HepG2 (cell line): ENCODE data around the gene TTC24. TPM values are rescaled to one million over a fixed set of nuclear protein-coding genes. Genes with fewer than 3 reads are reported as not detected.

Experiments
- BRCA1 ChIP-seq: sonication (generic); formaldehyde crosslinking; IDR thresholded peaks from 2 replicates; pipeline ENCODE4 v1.4.0; 2020; ENCODE audit warnings: missing genetic modification reagents
- ELF4 ChIP-seq: sonication (generic); formaldehyde crosslinking; IDR thresholded peaks from 2 replicates; pipeline ENCODE4 v1.5.0; 2020; ENCODE audit warnings: missing genetic modification reagents, mild to moderate bottlenecking, moderate library complexity, borderline replicate concordance
- ERF ChIP-seq: IDR thresholded peaks from 2 replicates; pipeline ENCODE4 v1.6.1; 2018; ENCODE audit warnings: missing biosample characterization, missing genetic modification reagents
- HES4 ChIP-seq: sonication (generic); formaldehyde crosslinking; IDR thresholded peaks from 2 replicates; pipeline ENCODE4 v1.9.0; 2021; ENCODE audit warnings: mild to moderate bottlenecking, missing genetic modification reagents, borderline replicate concordance
- KDM5A ChIP-seq: fragments of 200-600 bp; sonication (generic); IDR thresholded peaks from 2 replicates; pipeline ENCODE4 v1.7.0; 2018; ENCODE audit warnings: antibody characterized with exemption, mild to moderate bottlenecking, low read length, borderline replicate concordance
- KLF6 ChIP-seq: IDR thresholded peaks from 2 replicates; pipeline ENCODE4 v1.8.0; 2016; ENCODE audit warnings: missing biosample characterization, missing genetic modification reagents
- MED13 ChIP-seq: sonication (generic); formaldehyde crosslinking; IDR thresholded peaks from 2 replicates; pipeline ENCODE4 v1.5.0; 2020; ENCODE audit warnings: missing genetic modification reagents
- MEIS2 ChIP-seq: sonication (generic); formaldehyde crosslinking; IDR thresholded peaks from 2 replicates; pipeline ENCODE4 v1.9.0; 2021; ENCODE audit warnings: mild to moderate bottlenecking, missing genetic modification reagents
- MXI1 ChIP-seq: IDR thresholded peaks from 3 replicates; pipeline ENCODE4 v1.6.1; 2012; ENCODE audit warnings: low read depth, low read length, inconsistent platforms, borderline replicate concordance
- NFYC ChIP-seq: IDR thresholded peaks from 2 replicates; pipeline ENCODE4 v1.6.1; 2016; ENCODE audit warnings: missing genetic modification reagents, missing compliant biosample characterization
- PHF20 ChIP-seq: sonication (generic); formaldehyde crosslinking; IDR thresholded peaks from 2 replicates; pipeline ENCODE4 v1.5.0; 2020; ENCODE audit warnings: mild to moderate bottlenecking, missing genetic modification reagents
- REXO4 ChIP-seq: sonication (generic); formaldehyde crosslinking; IDR thresholded peaks from 2 replicates; pipeline ENCODE4 v1.8.0; 2022; ENCODE audit warnings: missing genetic modification reagents, mild to moderate bottlenecking, borderline replicate concordance
- SP140L ChIP-seq: sonication (generic); formaldehyde crosslinking; IDR thresholded peaks from 2 replicates; pipeline ENCODE4 v1.4.0; 2020; ENCODE audit warnings: missing genetic modification reagents, borderline replicate concordance
- TAF1 ChIP-seq: sonication (generic); formaldehyde crosslinking; IDR thresholded peaks from 2 replicates; pipeline ENCODE4 v1.4.0; 2020; ENCODE audit warnings: missing genetic modification reagents
- TRIM24 ChIP-seq: sonication (generic); formaldehyde crosslinking; IDR thresholded peaks from 2 replicates; pipeline ENCODE4 v1.8.0; 2022; ENCODE audit warnings: mild to moderate bottlenecking, missing genetic modification reagents
- ZMAT3 ChIP-seq: sonication (generic); formaldehyde crosslinking; conservative IDR thresholded peaks from 2 replicates; pipeline ENCODE4 v1.7.0; 2021; ENCODE audit warnings: missing genetic modification reagents
- ZNF350 ChIP-seq: sonication (generic); formaldehyde crosslinking; IDR thresholded peaks from 2 replicates; pipeline ENCODE4 v1.4.0; 2020; ENCODE audit warnings: mild to moderate bottlenecking, low read depth, missing genetic modification reagents, borderline replicate concordance
- ZNF468 ChIP-seq: sonication (generic); formaldehyde crosslinking; IDR thresholded peaks from 2 replicates; pipeline ENCODE4 v1.8.0; 2022; ENCODE audit warnings: mild to moderate bottlenecking, moderate library complexity, missing genetic modification reagents
- ZNF678 ChIP-seq: sonication (generic); formaldehyde crosslinking; IDR thresholded peaks from 2 replicates; pipeline ENCODE4 v1.4.0; 2020; ENCODE audit warnings: mild to moderate bottlenecking, missing genetic modification reagents
- ZNF839 ChIP-seq: sonication (generic); formaldehyde crosslinking; IDR thresholded peaks from 2 replicates; pipeline ENCODE4 v1.4.0; 2020; ENCODE audit warnings: missing genetic modification reagents, mild to moderate bottlenecking, borderline replicate concordance
- ZSCAN25 ChIP-seq: sonication (generic); formaldehyde crosslinking; IDR thresholded peaks from 2 replicates; pipeline ENCODE4 v1.8.0; 2022; ENCODE audit warnings: mild to moderate bottlenecking, missing genetic modification reagents
- polyA plus RNA-seq, 8 experiments: library from polyadenylated mRNA; depleted of rRNA in 3 of 8; stranded (reverse) in 7 of 8; unstranded in 1 of 8; fragments of >200 nt; fragmentation: Illumina TruSeq in 4 of 8; extraction: Trizol in 4 of 8; gene quantifications; 2 replicates each; pipeline versions ENCODE4 v1.2.1 to v1.2.3, GENCODE V29; 2011 to 2016; ENCODE audit warnings: low read depth in 4 of 8, missing spikeins in 1 of 8, mixed read lengths in 1 of 8; ENCODE audit not compliant: insufficient read depth in 1 of 8
- total RNA-seq, 5 experiments: library from RNA; depleted of rRNA; stranded (reverse); fragments of >200 nt; fragmentation: Illumina TruSeq; extraction: Trizol; gene quantifications; 2 replicates each; pipeline ENCODE4 v1.2.3, GENCODE V29; 2016; ENCODE audit warnings: low read depth in 1 of 5
- TF ChIP-seq, protein P1 (sequence below): sonication (generic); formaldehyde crosslinking; IDR thresholded peaks from 2 replicates; pipeline ENCODE4 v1.4.0; 2020; ENCODE audit warnings: missing genetic modification reagents
- TF ChIP-seq, protein P2 (sequence below): sonication (generic); formaldehyde crosslinking; conservative IDR thresholded peaks from 2 replicates; pipeline ENCODE4 v1.8.0; 2022; ENCODE audit warnings: missing genetic modification reagents
- TF ChIP-seq, protein P3 (sequence below): sonication (generic); formaldehyde crosslinking; IDR thresholded peaks from 2 replicates; pipeline ENCODE4 v1.5.0; 2020; ENCODE audit warnings: mild to moderate bottlenecking, missing genetic modification reagents, moderate library complexity

TTC24 gene
- total and polyA plus RNA-seq, 2 of the 13 experiments (the other 11 are each of a cell fraction or from before 2014, with no cell fraction given) = 0.13 to 0.18 TPM

DNA sequence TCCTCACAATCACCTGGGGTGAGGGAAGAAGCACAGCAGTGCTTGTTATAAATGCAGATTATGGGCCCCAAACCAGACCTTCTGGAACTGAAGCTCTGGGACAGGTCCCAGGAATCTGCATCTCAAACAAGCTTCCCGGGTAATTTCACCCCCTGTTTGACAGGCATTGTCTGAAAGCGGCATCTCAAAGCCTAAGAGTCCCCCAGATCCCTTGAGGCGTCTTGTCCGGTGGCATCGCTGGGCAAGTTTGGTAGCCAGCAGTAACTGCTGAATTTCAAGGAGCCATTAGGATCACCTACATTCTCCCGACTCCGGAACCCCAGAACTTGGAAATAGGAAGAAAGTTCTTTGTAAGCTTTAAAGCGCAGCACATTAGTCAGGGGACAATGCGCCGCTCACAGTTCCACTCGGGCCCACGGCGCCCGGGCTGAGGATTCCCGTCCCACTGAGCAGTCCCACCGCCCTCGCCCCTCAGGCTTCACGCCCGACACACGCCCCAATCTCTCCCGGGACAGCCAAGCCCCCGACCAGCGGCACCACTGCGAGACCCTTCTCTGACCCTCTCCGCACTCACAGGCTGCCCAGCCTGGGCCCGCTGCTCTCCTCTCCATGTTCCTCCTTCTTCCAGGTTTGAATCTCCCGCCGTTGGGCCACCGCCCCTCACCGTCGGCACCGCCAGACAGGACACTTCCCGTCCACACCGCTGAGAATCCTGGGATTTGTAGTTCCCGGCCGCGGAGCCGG lies 7.4 kb upstream of the TTC24 start, which contains the start of gene IQGAP3 (continued):
- TF ChIP-seq ELF4 (CRISPR knock-in tag) = no peak
- no peak for TF ChIP-seq ZMAT3 (CRISPR knock-in tag)
- no peak for TF ChIP-seq REXO4
- peak; percentile 54 for TF ChIP-seq PHF20 (CRISPR knock-in tag)
- no peak for TF ChIP-seq TRIM24
- TF ChIP-seq, protein P1, sequence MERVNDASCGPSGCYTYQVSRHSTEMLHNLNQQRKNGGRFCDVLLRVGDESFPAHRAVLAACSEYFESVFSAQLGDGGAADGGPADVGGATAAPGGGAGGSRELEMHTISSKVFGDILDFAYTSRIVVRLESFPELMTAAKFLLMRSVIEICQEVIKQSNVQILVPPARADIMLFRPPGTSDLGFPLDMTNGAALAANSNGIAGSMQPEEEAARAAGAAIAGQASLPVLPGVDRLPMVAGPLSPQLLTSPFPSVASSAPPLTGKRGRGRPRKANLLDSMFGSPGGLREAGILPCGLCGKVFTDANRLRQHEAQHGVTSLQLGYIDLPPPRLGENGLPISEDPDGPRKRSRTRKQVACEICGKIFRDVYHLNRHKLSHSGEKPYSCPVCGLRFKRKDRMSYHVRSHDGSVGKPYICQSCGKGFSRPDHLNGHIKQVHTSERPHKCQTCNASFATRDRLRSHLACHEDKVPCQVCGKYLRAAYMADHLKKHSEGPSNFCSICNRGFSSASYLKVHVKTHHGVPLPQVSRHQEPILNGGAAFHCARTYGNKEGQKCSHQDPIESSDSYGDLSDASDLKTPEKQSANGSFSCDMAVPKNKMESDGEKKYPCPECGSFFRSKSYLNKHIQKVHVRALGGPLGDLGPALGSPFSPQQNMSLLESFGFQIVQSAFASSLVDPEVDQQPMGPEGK (CRISPR knock-in tag) = peak; percentile 46; the same call in 1 of the 2 replicates
- TF ChIP-seq ZSCAN25 (CRISPR knock-in tag) = no peak
- TF ChIP-seq MED13 (CRISPR knock-in tag) = no peak; the same call in 1 of the 2 replicates
- TF ChIP-seq, protein P2, sequence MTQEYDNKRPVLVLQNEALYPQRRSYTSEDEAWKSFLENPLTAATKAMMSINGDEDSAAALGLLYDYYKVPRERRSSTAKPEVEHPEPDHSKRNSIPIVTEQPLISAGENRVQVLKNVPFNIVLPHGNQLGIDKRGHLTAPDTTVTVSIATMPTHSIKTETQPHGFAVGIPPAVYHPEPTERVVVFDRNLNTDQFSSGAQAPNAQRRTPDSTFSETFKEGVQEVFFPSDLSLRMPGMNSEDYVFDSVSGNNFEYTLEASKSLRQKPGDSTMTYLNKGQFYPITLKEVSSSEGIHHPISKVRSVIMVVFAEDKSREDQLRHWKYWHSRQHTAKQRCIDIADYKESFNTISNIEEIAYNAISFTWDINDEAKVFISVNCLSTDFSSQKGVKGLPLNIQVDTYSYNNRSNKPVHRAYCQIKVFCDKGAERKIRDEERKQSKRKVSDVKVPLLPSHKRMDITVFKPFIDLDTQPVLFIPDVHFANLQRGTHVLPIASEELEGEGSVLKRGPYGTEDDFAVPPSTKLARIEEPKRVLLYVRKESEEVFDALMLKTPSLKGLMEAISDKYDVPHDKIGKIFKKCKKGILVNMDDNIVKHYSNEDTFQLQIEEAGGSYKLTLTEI = no peak
- no peak for TF ChIP-seq ZNF678 (CRISPR knock-in tag)
- TF ChIP-seq BRCA1 (CRISPR knock-in tag) = no peak
- no peak for TF ChIP-seq SP140L (CRISPR knock-in tag)
- TF ChIP-seq KLF6 (CRISPR knock-in tag) = peak; percentile 43; the same call in 1 of the 2 replicates
- TF ChIP-seq, protein P3, sequence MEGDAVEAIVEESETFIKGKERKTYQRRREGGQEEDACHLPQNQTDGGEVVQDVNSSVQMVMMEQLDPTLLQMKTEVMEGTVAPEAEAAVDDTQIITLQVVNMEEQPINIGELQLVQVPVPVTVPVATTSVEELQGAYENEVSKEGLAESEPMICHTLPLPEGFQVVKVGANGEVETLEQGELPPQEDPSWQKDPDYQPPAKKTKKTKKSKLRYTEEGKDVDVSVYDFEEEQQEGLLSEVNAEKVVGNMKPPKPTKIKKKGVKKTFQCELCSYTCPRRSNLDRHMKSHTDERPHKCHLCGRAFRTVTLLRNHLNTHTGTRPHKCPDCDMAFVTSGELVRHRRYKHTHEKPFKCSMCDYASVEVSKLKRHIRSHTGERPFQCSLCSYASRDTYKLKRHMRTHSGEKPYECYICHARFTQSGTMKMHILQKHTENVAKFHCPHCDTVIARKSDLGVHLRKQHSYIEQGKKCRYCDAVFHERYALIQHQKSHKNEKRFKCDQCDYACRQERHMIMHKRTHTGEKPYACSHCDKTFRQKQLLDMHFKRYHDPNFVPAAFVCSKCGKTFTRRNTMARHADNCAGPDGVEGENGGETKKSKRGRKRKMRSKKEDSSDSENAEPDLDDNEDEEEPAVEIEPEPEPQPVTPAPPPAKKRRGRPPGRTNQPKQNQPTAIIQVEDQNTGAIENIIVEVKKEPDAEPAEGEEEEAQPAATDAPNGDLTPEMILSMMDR = no peak
- peak; percentile 70 for TF ChIP-seq ERF (CRISPR knock-in tag)
- TF ChIP-seq MEIS2 = peak; percentile 8; the same call in 1 of the 2 replicates
- peak; percentile 23; the same call in 1 of the 2 replicates for TF ChIP-seq ZNF350 (CRISPR knock-in tag)
- TF ChIP-seq KDM5A = peak; percentile 86
- TF ChIP-seq MXI1 = peak; percentile 97
- TF ChIP-seq HES4 (CRISPR knock-in tag) = no peak
- peak; percentile 55; the same call in 1 of the 2 replicates for TF ChIP-seq NFYC (CRISPR knock-in tag)
- TF ChIP-seq ZNF839 (CRISPR knock-in tag) = 0 out of 2 replicates have a peak, but pooled peaks have one; percentile 73
- TF ChIP-seq ZNF468 (CRISPR knock-in tag) = no peak
- TF ChIP-seq TAF1 (CRISPR knock-in tag) = 0 out of 2 replicates have a peak, but pooled peaks have one; percentile 40
